ENCODE data around the gene ACAA1. TPM values are rescaled to one million over a fixed set of nuclear protein-coding genes. Genes with fewer than 3 reads are reported as not detected.

ACAA1 gene
- total and polyA plus RNA-seq, 2 of the 13 experiments (the other 11 are each of a cell fraction or from before 2014, with no cell fraction given), result 60.8 to 188 TPM

GRCh38 chr3:38154033-38154494 lies 17.1 kb upstream of the ACAA1 start:
- no peaks in the 10 kb centered on the region for H3K9me3 ChIP-seq (ENCODE audit: low read length)
- H3K27ac ChIP-seq (ENCODE audit: extremely low read length, insufficient read depth, low read length), result no peak overlapping the region
- DNase-seq (ENCODE audit: low spot score) (no peak), ATAC-seq (no peak), FAIRE-seq (no peak)
- intact Hi-C loops (cut with micrococcal nuclease; ENCODE audit: unreplicated experiment) (no loop called here), in situ Hi-C loops (cut with HindIII; ENCODE audit: extremely low pct_ligation_motif_present, low pct_unique_long_range_greater_than_20kb) (no loop called here)
- H3K36me3 ChIP-seq (replicated peaks in 1 of 2; ENCODE audit: control insufficient read depth in 1 of 2, insufficient read depth in 2 of 2, low read length in 2 of 2), result no peaks in the 10 kb centered on the region
- H4K20me1 ChIP-seq (ENCODE audit: insufficient read depth, low read length), result no peaks in the 10 kb centered on the region
- CTCF ChIA-PET (ENCODE audit: low intra/inter-chr PET ratio, low total read pairs), result no interaction called here
- H3K4me1 ChIP-seq (ENCODE audit: insufficient read depth, low read length), result peaks cover 7% of the 10 kb centered on the region; the same call in 1 of the 2 replicates
- BruUV-seq (replicated peaks), result no TSS peak
- no peaks in the 10 kb centered on the region for H3K79me2 ChIP-seq (ENCODE audit: insufficient read depth, low read length)
- H2AFZ ChIP-seq (ENCODE audit: low read length), result no peak overlapping the region
- POLR2A ChIA-PET, result interaction anchor here (0.9 to 2.8 kb wide), 3 partner anchors 12 to 17 kb away, joined by 3 to 12 read pairs (median 5); partner anchors contain the start of genes ACAA1 and MYD88
- TF ChIP-seq MLX (CRISPR knock-in tag; IDR thresholded peaks at IDR 0.05), result no peak
- TF ChIP-seq MAFK (conservative IDR thresholded peaks at IDR 0.05 in 1 of 2, IDR thresholded peaks at IDR 0.05 in 1 of 2; ENCODE audit: low read length in 2 of 2), result peak in 1 of 2 experiments; percentile 24; a peak in 2 of 4 replicates
- no peak for TF ChIP-seq MEF2D (CRISPR knock-in tag; IDR thresholded peaks at IDR 0.05)
- TF ChIP-seq MAFF (IDR thresholded peaks at IDR 0.05; ENCODE audit: low read depth, low read length), result peak; percentile 51; the same call in 1 of the 2 replicates
- TF ChIP-seq ZNF451 (CRISPR knock-in tag; IDR thresholded peaks at IDR 0.05), result no peak
- peak; percentile 55 for TF ChIP-seq CEBPB (IDR thresholded peaks at IDR 0.05; ENCODE audit: borderline replicate concordance, low read depth, low read length)
- H3K9ac ChIP-seq (ENCODE audit: insufficient read depth, low read depth, low read length), result no peak overlapping the region
- no peak overlapping the region for H3K4me3 ChIP-seq (replicated peaks in 1 of 3; ENCODE audit: insufficient read depth in 1 of 3, low read depth in 2 of 3, low read length in 3 of 3)
- no peak overlapping the region for H3K4me2 ChIP-seq (ENCODE audit: low read depth, low read length)
- no peaks in the 10 kb centered on the region for H3K27me3 ChIP-seq (ENCODE audit: control insufficient read depth in 1 of 2, insufficient read depth in 2 of 2, low read length in 2 of 2)
- 60% methylated on average over 2 of the region's 2 CpGs for WGBS (ENCODE audit: low lambda C conversion rate)

DNA sequence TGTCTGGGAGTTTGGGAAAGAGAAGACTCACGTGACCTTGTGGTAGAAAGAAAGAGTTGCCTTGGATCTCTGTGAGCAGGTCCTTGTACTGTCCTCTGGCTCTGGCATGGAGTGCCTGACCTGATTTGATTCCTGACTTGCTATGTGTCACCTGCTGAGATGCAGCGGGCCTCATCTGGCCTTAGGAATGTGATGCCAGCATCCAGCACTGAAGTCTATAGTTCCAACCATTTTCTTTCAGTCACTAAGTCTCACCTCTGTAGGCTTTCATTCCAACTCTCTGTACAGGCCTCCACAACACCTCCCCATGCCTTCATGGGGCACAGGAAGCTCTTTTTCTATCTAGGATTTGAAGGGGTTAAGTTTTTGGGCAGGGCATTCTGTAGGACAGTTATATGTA lies 16.3 kb upstream of the ACAA1 start:
- Histone ChIP-seq H3K9me3 (ENCODE audit: low read length) (no peaks in the 10 kb centered on the region), H3K4me2 (ENCODE audit: low read depth, low read length) (no peak overlapping the region), H3K4me3 (replicated peaks in 1 of 3; ENCODE audit: insufficient read depth in 1 of 3, low read depth in 2 of 3, low read length in 3 of 3) (no peak overlapping the region), H2AFZ (ENCODE audit: low read length) (no peak overlapping the region), H3K9ac (ENCODE audit: insufficient read depth, low read depth, low read length) (no peak overlapping the region), H4K20me1 (ENCODE audit: insufficient read depth, low read length) (no peaks in the 10 kb centered on the region), H3K36me3 (replicated peaks in 1 of 2; ENCODE audit: control insufficient read depth in 1 of 2, insufficient read depth in 2 of 2, low read length in 2 of 2) (no peaks in the 10 kb centered on the region), H3K4me1 (ENCODE audit: insufficient read depth, low read length) (peaks cover 7% of the 10 kb centered on the region; the same call in 1 of the 2 replicates), H3K79me2 (ENCODE audit: insufficient read depth, low read length) (no peaks in the 10 kb centered on the region), H3K27ac (ENCODE audit: extremely low read length, insufficient read depth, low read length) (no peak overlapping the region), H3K27me3 (ENCODE audit: control insufficient read depth in 1 of 2, insufficient read depth in 2 of 2, low read length in 2 of 2) (no peaks in the 10 kb centered on the region)
- POLR2A ChIA-PET, result interaction anchor here (1.9 to 2.8 kb wide), 3 partner anchors 12 to 16 kb away, joined by 5 to 12 read pairs (median 5); partner anchors contain the start of genes ACAA1, MYD88 and OXSR1
- BruUV-seq (replicated peaks), result no TSS peak
- no peak for ATAC-seq
- CTCF ChIA-PET (ENCODE audit: low intra/inter-chr PET ratio, low total read pairs), result no interaction called here
- DNase-seq (ENCODE audit: low spot score), result no peak
- intact Hi-C loops (cut with micrococcal nuclease; ENCODE audit: unreplicated experiment), result no loop called here
- in situ Hi-C loops (cut with HindIII; ENCODE audit: extremely low pct_ligation_motif_present, low pct_unique_long_range_greater_than_20kb), result no loop called here
- WGBS (ENCODE audit: low lambda C conversion rate), result 79% methylated on average over 1 of the region's 2 CpGs
- no peak for FAIRE-seq
- TF ChIP-seq, protein P1, sequence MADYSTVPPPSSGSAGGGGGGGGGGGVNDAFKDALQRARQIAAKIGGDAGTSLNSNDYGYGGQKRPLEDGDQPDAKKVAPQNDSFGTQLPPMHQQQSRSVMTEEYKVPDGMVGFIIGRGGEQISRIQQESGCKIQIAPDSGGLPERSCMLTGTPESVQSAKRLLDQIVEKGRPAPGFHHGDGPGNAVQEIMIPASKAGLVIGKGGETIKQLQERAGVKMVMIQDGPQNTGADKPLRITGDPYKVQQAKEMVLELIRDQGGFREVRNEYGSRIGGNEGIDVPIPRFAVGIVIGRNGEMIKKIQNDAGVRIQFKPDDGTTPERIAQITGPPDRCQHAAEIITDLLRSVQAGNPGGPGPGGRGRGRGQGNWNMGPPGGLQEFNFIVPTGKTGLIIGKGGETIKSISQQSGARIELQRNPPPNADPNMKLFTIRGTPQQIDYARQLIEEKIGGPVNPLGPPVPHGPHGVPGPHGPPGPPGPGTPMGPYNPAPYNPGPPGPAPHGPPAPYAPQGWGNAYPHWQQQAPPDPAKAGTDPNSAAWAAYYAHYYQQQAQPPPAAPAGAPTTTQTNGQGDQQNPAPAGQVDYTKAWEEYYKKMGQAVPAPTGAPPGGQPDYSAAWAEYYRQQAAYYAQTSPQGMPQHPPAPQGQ (CRISPR knock-in tag; IDR thresholded peaks at IDR 0.05; ENCODE audit: borderline replicate concordance), result no peak
- TF ChIP-seq ZBTB37 (CRISPR knock-in tag; IDR thresholded peaks at IDR 0.05), result no peak
- TF ChIP-seq ZNF563 (CRISPR knock-in tag; IDR thresholded peaks at IDR 0.05), result no peak
- TF ChIP-seq ZNF451 (CRISPR knock-in tag; IDR thresholded peaks at IDR 0.05), result no peak
- no peak for TF ChIP-seq ATRX (CRISPR knock-in tag; IDR thresholded peaks at IDR 0.05; ENCODE audit: borderline replicate concordance)
- TF ChIP-seq CREM (IDR thresholded peaks at IDR 0.05), result no peak
- TF ChIP-seq CREM (CRISPR knock-in tag; IDR thresholded peaks at IDR 0.05), result no peak
- TF ChIP-seq ZNF691 (CRISPR knock-in tag; IDR thresholded peaks at IDR 0.05; ENCODE audit: borderline replicate concordance, low read depth), result no peak
